Activated CD4-positive, alpha-beta memory T cell treated with anti-CD3 and anti-CD28 coated beads for 36 hours (primary cell): Measurements from ENCODE around the gene ULK1. TPM values are rescaled to one million over a fixed set of nuclear protein-coding genes. Genes with fewer than 3 reads are reported as not detected.

Experiments used
- CTCF ChIA-PET: fragments of 350-600 bp; sonication (Branson Sonifier 250); formaldehyde crosslinking; loops from one replicate; lab custom pipeline; 2021; ENCODE audit warnings: antibody characterized with exemption, inconsistent platforms; lab: Charles Lee
- POLR2A ChIA-PET: fragments of 350-600 bp; sonication (Branson Sonifier 250); formaldehyde crosslinking; loops from one replicate; lab custom pipeline; 2021; ENCODE audit warnings: antibody characterized with exemption; lab: Charles Lee
- DNase-seq: peaks from one replicate; pipeline ENCODE4 v3.0.0-alpha.2; 2020
- H3K27ac Mint-ChIP-seq: one replicate; pipeline ENCODE4 v1.8.0; 2021; ENCODE audit warnings: mixed read lengths
- H3K27me3 Mint-ChIP-seq: one replicate; pipeline ENCODE4 v1.8.0; 2021; ENCODE audit warnings: mixed read lengths
- H3K36me3 Mint-ChIP-seq: one replicate; pipeline ENCODE4 v1.8.0; 2021; ENCODE audit warnings: mixed read lengths
- H3K4me1 Mint-ChIP-seq: one replicate; pipeline ENCODE4 v1.8.0; 2021; ENCODE audit warnings: low read depth, mixed read lengths
- H3K4me3 Mint-ChIP-seq: one replicate; pipeline ENCODE4 v1.8.0; 2021; ENCODE audit warnings: mild to moderate bottlenecking, mixed read lengths
- H3K9me3 Mint-ChIP-seq: one replicate; pipeline ENCODE4 v1.8.0; 2021; ENCODE audit warnings: mixed read lengths
- intact Hi-C: fragments of 100-400 bp; cut with micrococcal nuclease; formaldehyde crosslinking; loops from one replicate; pipeline ENCODE4 v1.15.1; 2023
- total RNA-seq, 2 experiments: library from RNA; stranded (reverse); gene quantifications; one replicate each; pipeline ENCODE4 v1.2.3, GENCODE V29; 2021

The ULK1 gene
- total RNA-seq, 2 experiments from 2014 or later, result 13.8 to 17.8 TPM

DNA sequence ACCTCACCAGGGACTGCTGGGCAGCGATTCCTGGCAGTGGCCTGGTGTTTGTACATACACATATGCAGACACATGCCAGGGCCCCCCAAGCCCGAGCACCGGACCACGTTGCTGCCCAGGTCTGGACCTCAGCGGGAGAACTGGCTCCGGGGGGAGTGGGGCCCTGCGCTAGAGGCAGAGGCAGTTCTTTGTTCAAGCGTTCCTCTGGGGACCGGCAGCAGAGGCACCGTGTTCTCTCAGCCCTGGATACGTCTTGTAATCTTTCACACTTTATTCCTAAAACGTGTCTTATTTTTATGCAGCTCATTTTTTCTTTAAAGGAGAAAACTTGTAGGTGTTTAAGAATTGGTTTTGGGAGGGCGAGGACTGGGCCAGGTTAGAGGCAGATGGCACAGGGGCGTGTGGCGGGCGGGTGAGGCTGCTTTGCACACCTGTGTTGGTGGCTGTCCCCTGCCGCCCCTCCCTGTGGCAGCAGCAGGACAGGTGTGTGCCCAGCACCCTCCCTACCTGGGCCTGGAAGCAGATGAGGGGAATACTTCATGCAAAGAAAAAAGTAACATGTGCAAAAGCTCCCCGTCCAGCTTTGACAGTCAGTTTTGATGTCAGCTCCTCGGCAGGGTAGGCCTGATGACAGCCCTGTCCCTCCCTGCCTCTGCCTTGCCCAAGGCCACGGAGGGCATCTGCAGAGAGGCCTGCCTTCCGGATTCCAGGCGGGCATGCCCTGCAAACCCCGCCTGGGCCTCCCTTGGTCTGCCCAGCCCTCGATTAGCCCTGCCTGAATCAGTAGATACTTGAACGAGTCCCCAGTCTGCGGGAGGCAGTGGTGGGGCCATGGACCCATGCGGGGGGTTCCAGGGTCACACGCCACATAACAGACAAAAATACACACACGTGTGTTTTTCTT, 27.7 kb downstream of the ULK1 start:
- H3K36me3 Mint-ChIP-seq, result no peaks in the 10 kb centered on the region
- no peak for DNase-seq
- H3K4me1 Mint-ChIP-seq, result peaks cover 2% of the 10 kb centered on the region
- no peaks in the 10 kb centered on the region for H3K27me3 Mint-ChIP-seq
- ChIA-PET CTCF (no interaction called here), POLR2A (no interaction called here)
- no peak overlapping the region for H3K4me3 Mint-ChIP-seq
- H3K9me3 Mint-ChIP-seq, result no peaks in the 10 kb centered on the region
- intact Hi-C loops, result no loop called here
- H3K27ac Mint-ChIP-seq, result no peak overlapping the region

DNA sequence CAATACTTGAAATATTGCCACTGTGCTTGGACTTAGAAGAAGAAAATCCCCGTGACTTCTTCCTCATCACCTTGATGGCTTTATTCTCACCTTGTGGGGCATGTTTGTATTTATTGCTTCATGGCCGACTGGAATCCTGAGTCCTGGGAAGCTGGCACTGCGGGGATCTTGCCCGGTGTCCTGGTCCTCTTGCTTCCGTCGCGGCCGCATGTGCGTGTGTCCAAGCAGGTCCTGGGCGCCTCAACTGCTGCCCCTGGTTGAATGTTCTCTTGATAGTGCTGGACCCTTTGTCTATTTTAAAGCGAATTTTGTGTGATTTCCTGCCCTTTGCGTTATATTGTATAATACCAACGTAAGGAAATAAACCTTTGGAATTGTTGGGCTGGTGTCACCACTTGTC, 28.4 kb downstream of the ULK1 start:
- no peak overlapping the region for H3K27ac Mint-ChIP-seq
- no peaks in the 10 kb centered on the region for H3K36me3 Mint-ChIP-seq
- H3K27me3 Mint-ChIP-seq, result no peaks in the 10 kb centered on the region
- no peak overlapping the region for H3K4me3 Mint-ChIP-seq
- POLR2A ChIA-PET, result no interaction called here
- peaks cover 4% of the 10 kb centered on the region for H3K4me1 Mint-ChIP-seq
- CTCF ChIA-PET, result no interaction called here
- intact Hi-C loops, result no loop called here
- no peak for DNase-seq
- H3K9me3 Mint-ChIP-seq, result no peaks in the 10 kb centered on the region

DNA sequence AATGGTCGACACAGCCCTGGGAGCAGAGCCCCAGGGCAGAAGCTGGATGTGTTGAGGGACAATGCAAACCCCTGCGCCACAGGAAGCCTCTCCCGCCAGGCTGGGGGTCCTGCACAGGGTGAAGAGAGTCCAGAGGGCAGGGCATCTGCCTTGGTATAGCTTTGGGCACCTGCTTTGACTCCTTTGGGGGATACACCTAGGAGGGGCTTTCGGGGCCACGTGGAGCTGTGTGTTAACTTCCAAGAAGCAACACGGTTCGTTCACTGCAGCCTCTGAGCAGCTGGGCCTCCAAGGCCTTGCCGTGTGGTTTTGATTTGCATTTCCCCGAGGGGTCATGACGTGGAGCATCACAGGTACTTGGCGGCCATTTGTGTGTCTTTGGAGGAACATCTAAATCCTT, 28.8 kb downstream of the ULK1 start:
- CTCF ChIA-PET, result no interaction called here
- Mint-ChIP-seq H3K27me3 (no peaks in the 10 kb centered on the region), H3K27ac (no peak overlapping the region), H3K9me3 (no peaks in the 10 kb centered on the region), H3K4me3 (no peak overlapping the region), H3K36me3 (no peaks in the 10 kb centered on the region), H3K4me1 (peaks cover 7% of the 10 kb centered on the region)
- intact Hi-C loops, result no loop called here
- no peak for DNase-seq
- POLR2A ChIA-PET, result interaction anchor here (0.9 kb wide), 1 partner anchor 27 kb away, joined by 3 read pairs; no protein-coding TSS in a partner anchor

DNA sequence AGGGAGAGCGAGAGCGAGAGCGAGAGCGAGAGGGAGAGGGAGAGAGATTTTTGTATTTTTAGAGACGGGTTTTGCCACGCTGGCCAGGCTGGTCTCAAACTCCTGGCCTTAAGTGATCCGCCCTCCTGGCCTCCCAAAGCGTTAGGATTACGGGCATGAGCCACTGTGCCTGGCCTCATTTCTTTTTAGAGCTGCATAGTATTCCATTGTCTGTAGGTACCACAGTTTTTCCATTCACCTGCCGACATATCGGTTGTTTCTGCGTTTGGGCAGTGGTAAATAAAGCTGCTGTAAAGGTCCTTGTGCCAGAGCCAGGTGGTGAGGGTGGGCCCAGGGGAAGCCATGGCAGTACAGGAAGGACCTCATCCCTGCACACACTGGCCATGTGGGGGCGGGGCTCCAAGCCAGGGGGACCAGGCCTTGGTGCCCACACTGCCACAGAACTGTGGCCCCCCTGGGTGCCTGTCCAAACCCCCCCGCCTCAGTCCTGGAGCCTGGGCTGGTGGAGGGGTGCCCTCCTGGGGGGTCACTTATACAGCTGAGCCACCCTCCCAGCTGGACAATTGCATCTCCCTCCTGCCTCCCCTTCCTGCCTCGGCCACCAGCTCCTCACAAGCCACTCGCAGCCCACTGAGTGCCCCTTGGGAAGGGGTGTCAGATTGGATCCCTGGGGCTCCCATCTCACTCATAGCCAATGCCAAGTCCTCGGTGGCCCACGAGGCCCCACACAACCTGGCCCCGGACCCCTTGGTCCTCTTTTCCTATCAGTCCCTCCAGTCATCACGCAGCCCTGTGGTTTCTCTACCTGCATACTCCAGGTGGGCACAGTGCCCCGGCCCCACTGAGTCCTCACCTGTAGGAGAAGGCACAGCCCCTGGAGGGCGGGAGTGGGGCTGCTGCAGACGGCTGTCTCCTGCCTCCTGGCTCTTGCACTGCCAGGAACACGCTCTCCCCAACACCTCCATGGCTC, 33.0 kb downstream of the ULK1 start:
- ChIA-PET CTCF (no interaction called here), POLR2A (interaction anchor here (1.5 kb wide), 1 partner anchor 22 kb away, joined by 4 read pairs; the partner anchor contains the start of gene EP400)
- intact Hi-C loops, result no loop called here
- Mint-ChIP-seq H3K27me3 (no peaks in the 10 kb centered on the region), H3K36me3 (peaks cover 14% of the 10 kb centered on the region), H3K9me3 (no peaks in the 10 kb centered on the region), H3K27ac (peak overlapping the region; percentile 23), H3K4me3 (peak overlapping the region; percentile 80), H3K4me1 (peaks cover 20% of the 10 kb centered on the region)
- DNase-seq, result no peak

DNA sequence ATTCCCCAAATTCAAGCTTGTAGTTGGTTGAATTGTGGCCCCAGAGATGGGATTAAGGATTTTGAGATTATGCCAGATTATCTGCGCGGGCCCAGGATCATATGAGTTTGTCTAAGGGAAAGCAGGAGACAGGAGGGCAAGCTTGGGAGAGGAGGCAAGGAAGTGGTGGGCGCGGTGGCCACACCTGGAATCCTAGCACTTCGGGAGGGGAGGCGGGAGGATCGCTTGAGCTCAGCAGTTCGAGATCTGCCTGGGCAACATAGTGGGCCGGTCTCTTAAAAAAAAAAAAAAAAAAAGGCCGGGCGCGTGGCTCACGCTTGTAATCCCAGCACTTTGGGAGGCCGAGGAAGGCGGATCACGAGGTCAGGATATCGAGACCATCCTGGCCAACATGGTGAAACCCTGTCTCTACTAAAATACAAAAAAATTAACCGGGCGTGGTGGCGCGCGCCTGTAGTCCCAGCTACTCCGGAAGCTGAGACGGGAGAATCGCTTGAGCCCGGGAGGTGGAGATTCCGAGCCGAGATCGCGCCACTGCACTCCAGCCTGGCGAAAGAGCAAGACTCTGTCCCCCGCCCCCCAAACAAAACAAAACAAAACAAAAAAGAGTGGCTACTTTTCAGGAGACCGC, 33.8 kb downstream of the ULK1 start:
- H3K36me3 Mint-ChIP-seq, result peaks cover 19% of the 10 kb centered on the region
- POLR2A ChIA-PET, result interaction anchor here (0.9 to 1.5 kb wide), 2 partner anchors 21 to 25 kb away, joined by 3 to 4 read pairs; partner anchors contain the start of gene EP400
- intact Hi-C loops, result no loop called here
- no peaks in the 10 kb centered on the region for H3K9me3 Mint-ChIP-seq
- H3K4me1 Mint-ChIP-seq, result peaks cover 24% of the 10 kb centered on the region
- DNase-seq, result peak; percentile 49
- H3K4me3 Mint-ChIP-seq, result peak overlapping the region; percentile 80
- H3K27ac Mint-ChIP-seq, result peak overlapping the region; percentile 67
- CTCF ChIA-PET, result no interaction called here
- H3K27me3 Mint-ChIP-seq, result no peaks in the 10 kb centered on the region

GRCh38 chr12:131928711-131929580, 34.5 kb downstream of the ULK1 start, which contains the start of gene PUS1:
Gene PUS1, plus strand, starts transcription at chr12:131929276. Its CDS starts 447 bp downstream, at chr12:131929723.
- Mint-ChIP-seq H3K27ac (peak within 1 kb of the TSS; percentile 88), H3K27me3 (no peaks in the 10 kb centered on the region), H3K4me3 (peak within 1 kb of the TSS; percentile 97), H3K36me3 (peaks cover 26% of the 10 kb centered on the region), H3K4me1 (peaks cover 24% of the 10 kb centered on the region), H3K9me3 (no peaks in the 10 kb centered on the region)
- CTCF ChIA-PET, result no interaction called here
- DNase-seq, result peak; percentile 97
- POLR2A ChIA-PET, result interaction anchor here (0.9 to 2.1 kb wide), 5 partner anchors 12 to 24 kb away, joined by 3 to 6 read pairs (median 4); partner anchors contain the start of gene EP400
- intact Hi-C loops, result loop anchor here (1.0 kb wide), 2 partner anchors 20 to 35 kb away; partner anchors contain the start of genes EP400 and ULK1

GRCh38 chr12:131929581-131930456, 35.4 kb downstream of the ULK1 start:
- DNase-seq, result peak; percentile 49
- H3K4me3 Mint-ChIP-seq, result peak overlapping the region; percentile 97
- H3K4me1 Mint-ChIP-seq, result peaks cover 22% of the 10 kb centered on the region
- CTCF ChIA-PET, result no interaction called here
- POLR2A ChIA-PET, result interaction anchor here (1.3 to 2.1 kb wide), 3 partner anchors 11 to 20 kb away, joined by 3 to 6 read pairs (median 5); partner anchors contain the start of gene EP400
- no peaks in the 10 kb centered on the region for H3K27me3 Mint-ChIP-seq
- no peaks in the 10 kb centered on the region for H3K9me3 Mint-ChIP-seq
- peaks cover 29% of the 10 kb centered on the region for H3K36me3 Mint-ChIP-seq
- H3K27ac Mint-ChIP-seq, result peak overlapping the region; percentile 88
- intact Hi-C loops, result loop anchor here (1.0 kb wide), 2 partner anchors 19 to 36 kb away; partner anchors contain the start of genes EP400 and ULK1

DNA sequence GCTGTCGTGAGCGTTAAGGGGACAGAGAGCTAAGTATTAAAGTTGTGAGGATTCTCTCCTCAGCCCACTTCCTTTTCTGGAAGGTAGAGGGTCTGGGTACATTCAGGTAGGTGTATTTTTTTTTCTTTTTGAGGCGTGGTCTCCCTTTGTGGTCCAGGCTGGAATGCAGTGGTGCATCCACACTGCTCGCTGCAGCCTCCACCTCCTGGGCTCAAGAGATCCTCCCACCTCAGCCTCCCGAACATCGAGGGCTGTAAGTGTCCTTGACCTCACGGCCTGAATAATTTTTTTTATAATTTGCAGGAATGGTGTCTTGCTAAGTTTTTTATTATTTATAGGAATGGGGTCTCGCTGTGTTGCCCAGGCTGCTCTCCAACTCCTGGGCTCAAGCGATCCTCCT, 36.1 kb downstream of the ULK1 start:
- Mint-ChIP-seq H3K27ac (peak overlapping the region; percentile 28), H3K4me3 (peak overlapping the region; percentile 78), H3K9me3 (no peaks in the 10 kb centered on the region), H3K4me1 (peaks cover 22% of the 10 kb centered on the region), H3K36me3 (peaks cover 31% of the 10 kb centered on the region), H3K27me3 (no peaks in the 10 kb centered on the region)
- ChIA-PET POLR2A (interaction anchor here (1.3 to 2.1 kb wide), 3 partner anchors 10 to 20 kb away, joined by 3 to 6 read pairs (median 5); partner anchors contain the start of gene EP400), CTCF (no interaction called here)
- intact Hi-C loops, result no loop called here
- no peak for DNase-seq

GRCh38 chr12:131933387-131933786, 39.0 kb downstream of the ULK1 start:
- Mint-ChIP-seq H3K27ac (no peak overlapping the region), H3K4me3 (no peak overlapping the region), H3K9me3 (no peaks in the 10 kb centered on the region), H3K4me1 (peaks cover 16% of the 10 kb centered on the region), H3K27me3 (no peaks in the 10 kb centered on the region), H3K36me3 (peaks cover 42% of the 10 kb centered on the region)
- ChIA-PET CTCF (no interaction called here), POLR2A (no interaction called here)
- intact Hi-C loops, result no loop called here
- DNase-seq, result no peak

DNA sequence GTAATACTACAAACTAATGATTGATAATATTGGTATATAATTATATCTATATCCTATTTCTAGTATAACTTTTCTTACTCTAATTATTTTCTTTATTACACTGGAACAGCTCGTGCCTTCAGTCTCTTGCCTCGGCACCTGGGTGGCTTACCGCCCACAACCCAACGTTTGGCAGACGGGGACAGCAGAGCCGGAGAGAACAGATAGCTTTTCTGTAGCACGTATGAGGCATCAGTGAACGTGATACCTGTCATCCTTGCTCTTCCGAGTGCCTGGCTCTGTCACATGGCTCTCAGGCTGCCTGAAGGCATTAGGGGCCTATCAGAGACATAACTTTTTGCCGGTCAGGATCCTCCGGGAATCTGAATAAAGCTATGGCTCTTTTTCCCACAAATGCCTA, 40.1 kb downstream of the ULK1 start:
- Mint-ChIP-seq H3K27me3 (no peaks in the 10 kb centered on the region), H3K27ac (no peak overlapping the region), H3K36me3 (peaks cover 44% of the 10 kb centered on the region), H3K9me3 (no peaks in the 10 kb centered on the region), H3K4me3 (no peak overlapping the region), H3K4me1 (peaks cover 16% of the 10 kb centered on the region)
- POLR2A ChIA-PET, result no interaction called here
- CTCF ChIA-PET, result no interaction called here
- intact Hi-C loops, result no loop called here
- no peak for DNase-seq
